NCI-H2171 (cell line): ENCODE results near the gene GLT1D1.
"Not testable (repeated sequence)": the region's sequence is repeated elsewhere in the genome, so short reads cannot be mapped to it uniquely, and the experiment has no call there.

Experiments
- DNase-seq: peaks from one replicate; lab custom pipeline; 2025; lab: John Stamatoyannopoulos, UW

Gene GLT1D1

DNA sequence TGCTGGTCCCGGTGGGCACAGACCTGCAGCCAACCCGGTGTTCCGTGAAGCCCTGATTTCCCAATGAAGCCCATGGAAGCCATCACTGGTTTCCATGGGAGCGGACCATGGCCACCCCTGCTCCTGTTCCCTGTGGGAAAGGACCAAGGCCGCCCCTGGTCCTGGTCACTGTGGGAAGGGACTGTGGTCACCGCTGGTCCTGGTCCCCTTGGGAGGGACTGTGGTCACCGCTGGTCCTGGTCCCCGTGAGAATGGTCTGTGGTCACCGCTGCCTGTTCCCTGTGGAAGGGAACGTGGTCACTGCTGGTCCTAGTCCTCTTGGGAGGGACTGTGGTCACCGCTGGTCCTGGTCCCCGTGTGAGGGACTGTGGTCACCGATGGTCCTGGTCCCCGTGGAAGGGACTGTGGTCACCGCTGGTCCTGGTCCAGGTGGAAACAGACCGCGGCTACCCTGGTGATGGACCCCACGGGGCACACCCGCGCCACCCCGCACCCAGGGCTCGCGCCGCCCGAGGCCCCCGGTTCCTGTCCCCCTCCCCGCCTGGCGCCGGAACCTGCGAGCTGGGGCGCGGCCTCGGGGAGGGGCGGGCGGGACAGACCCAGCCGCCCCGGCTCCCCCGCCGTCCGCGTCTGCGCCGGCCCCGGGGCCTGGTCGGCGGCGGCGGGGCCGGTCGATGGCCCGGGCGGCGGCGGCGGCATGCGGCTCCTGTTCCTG lies at the start of gene GLT1D1:
Gene GLT1D1 (plus strand): TSS at position 594 of the 715 bp plus-strand sequence. CDS start 104 bp downstream, at position 698.
- no peak for DNase-seq

DNA sequence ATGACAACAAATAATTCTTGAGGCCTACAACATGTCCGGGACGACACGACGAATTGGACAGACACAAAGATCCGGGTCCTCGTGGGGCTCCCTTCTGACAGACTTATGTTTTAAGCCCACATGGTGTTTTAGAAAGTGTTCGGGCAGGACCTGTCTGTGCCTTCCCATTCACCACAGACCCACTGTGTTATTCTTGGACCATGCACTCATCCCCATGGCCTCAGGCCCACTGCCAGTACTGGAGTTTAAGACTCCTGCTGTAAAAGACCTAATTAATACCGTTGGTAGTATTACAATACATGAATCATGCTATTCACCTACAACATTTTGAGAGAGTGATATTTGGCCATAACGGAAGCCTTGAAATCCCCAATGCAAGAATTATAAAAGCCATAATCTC lies 49.5 kb upstream of the GLT1D1 start:
- no peak for DNase-seq

DNA sequence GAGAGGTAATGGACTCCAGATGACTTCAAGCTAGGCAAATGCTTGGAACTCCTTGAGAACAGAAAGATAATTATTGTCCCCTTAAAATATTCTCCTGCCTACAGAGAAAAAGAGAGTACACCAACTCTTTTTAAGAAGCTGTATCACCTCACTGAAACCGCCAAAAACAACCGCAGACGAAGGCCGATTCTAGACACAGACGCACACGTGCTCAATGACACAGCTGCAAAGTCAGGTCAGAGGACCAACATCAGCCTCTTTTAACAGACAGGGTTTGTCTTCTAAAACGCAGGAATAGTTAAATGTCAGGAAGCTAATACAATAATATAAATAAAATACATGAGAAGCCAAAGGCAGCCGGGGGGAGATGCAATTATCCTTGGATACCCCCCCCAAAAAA lies 48.5 kb upstream of the GLT1D1 start:
- no peak for DNase-seq

DNA sequence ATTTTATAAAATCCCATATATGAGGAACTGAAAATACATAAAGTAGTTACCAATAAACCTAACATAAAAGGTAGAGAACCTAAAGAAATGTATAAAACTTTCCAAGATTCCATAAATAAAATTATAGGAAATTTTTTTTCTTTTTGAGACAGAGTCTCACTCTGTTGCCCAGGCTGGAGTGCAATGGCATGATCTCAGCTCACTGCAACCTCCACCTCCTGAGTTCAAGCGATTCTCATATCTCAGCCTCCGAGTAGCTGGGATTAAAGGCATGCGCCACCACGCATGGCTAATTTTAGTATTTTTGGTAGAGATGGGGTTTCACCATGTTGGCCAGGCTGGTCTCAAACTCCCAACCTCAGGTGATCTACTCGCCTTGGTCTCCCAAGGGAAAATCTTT lies 47.9 kb upstream of the GLT1D1 start:
- DNase-seq, result not testable (repeated sequence)

GRCh38 chr12:128806573-128806972 lies 46.7 kb upstream of the GLT1D1 start:
- no peak for DNase-seq

- no peak for DNase-seq
Observed at GRCh38 chr12:128807161-128807724, 46.0 kb upstream of the GLT1D1 start.

- no peak for DNase-seq
Observed at GRCh38 chr12:128808651-128809050, 44.6 kb upstream of the GLT1D1 start.

- no peak for DNase-seq
Observed at GRCh38 chr12:128810182-128811127, 42.8 kb upstream of the GLT1D1 start.

DNA sequence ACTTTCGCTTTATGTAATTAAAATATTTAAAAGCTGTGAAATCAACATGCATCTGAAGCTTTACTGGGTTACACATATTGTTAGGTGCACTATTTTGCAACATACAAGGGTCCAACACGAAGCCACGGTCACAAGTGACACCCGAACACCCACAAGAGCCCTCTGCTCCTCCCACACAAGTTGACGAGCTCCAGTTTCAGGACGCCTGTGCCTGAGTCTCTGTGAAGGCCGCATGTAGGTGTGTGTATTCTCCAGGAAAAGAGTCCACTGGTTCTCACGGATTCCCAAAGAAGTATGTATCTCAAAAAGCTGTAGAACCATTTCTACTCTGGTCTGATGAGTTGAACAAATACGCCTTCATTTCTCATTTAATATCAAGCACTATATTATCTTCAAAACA lies 41.5 kb upstream of the GLT1D1 start:
- no peak for DNase-seq

DNA sequence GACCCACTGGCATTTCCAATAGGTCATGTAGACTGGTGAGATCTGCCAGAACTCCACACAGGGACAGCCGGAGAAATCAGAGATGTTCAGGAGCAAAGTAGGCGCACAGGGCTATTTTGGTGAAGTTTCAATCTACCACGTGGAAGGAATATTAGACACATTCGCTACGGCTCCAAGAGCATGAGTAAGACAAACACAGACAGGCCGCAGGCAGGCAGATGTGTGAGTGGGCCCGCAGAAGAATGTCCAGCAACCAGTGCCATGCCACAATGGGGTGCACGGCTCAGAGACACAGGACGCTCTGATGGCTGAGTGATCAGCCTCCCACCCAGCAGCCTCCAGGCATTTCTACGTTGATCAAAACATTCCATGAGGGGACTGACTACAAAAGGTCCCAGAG lies 39.9 kb upstream of the GLT1D1 start:
- DNase-seq, result no peak

GRCh38 chr12:128813883-128814282 lies 39.4 kb upstream of the GLT1D1 start:
- no peak for DNase-seq

- DNase-seq, result no peak
Observed at GRCh38 chr12:128814411-128815261, 38.6 kb upstream of the GLT1D1 start.

DNA sequence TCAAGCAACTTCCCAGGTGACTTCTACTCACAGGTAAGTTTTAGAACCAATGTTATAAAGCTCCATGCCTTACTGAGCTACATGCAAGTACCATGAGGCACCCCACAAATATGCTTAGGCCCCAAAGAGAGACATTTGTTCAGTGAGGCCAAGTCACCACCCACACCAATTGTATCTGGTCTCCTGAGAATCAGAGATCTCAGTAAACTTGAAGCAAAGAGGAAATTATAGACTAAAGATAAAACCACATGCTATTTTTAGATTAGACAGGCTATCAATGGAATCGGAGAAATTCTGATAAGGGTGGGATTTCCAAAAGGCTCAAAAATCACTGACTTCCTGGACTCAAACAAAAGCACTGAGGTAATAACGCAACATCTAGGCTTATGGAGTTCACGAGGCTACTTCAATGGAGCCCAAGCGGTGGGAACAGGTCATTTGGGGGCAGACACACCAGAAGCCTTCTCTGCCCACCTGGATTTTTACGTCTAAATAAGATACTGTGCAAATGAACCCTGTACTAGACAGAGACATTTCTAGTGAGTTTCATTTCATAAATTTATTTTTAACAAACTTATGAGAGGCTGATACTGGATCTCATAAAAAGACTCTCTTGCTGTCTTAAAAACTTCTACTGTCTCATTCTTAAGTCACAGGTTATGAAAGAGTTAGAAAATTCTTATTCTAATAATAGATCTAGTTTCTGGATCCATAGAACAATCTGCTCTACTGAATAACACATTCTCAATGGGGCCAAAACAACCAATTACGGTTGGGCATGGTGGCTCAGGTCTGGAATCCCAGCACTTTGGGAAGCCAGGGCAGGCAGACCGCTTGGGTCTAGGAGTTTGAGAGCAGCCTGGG lies 37.3 kb upstream of the GLT1D1 start:
- no peak for DNase-seq

- DNase-seq, result no peak
Observed at GRCh38 chr12:128816643-128816920, 36.7 kb upstream of the GLT1D1 start.

DNA sequence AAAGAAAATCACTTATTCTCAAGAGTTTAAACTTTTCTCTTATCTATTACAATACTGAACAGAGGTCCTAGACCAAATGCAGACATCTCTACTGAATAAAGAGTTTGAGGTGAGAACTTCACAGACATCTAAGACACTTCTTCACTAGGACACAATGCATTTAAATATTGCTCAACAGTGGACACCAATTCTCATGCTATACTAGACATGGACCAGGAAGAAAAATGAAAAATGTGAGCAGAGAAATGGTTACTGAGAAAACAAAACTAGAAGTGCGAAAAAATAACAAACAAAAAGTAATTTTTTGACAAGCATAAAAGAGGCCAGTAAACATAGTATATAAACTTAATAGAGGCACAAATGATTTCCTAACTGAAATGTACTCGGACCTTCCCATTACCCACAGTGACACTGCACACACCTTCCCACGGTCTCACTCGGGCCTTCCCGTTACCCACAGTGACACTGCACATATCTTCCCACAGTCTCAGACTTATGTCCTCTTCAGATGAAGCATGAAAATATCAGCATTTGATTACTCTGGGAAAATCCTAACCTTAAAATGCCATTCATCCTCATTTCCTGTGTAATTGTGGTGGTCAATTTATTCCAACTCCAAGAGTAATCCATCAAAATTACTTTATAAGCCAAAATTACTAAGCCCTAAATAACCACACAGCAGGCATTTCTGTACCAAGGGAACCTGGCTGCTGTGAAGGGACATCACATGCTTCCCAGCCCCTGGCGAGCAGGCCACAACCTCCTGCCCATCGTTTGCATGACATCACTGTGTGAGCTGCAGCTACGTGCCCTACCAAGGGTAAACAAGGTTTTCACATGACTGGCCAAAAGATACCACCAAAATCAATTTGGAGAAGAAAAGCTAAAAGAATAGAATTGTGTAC lies 35.9 kb upstream of the GLT1D1 start:
- DNase-seq, result no peak

GRCh38 chr12:128818065-128819022 lies 34.9 kb upstream of the GLT1D1 start:
- DNase-seq, result no peak

DNA sequence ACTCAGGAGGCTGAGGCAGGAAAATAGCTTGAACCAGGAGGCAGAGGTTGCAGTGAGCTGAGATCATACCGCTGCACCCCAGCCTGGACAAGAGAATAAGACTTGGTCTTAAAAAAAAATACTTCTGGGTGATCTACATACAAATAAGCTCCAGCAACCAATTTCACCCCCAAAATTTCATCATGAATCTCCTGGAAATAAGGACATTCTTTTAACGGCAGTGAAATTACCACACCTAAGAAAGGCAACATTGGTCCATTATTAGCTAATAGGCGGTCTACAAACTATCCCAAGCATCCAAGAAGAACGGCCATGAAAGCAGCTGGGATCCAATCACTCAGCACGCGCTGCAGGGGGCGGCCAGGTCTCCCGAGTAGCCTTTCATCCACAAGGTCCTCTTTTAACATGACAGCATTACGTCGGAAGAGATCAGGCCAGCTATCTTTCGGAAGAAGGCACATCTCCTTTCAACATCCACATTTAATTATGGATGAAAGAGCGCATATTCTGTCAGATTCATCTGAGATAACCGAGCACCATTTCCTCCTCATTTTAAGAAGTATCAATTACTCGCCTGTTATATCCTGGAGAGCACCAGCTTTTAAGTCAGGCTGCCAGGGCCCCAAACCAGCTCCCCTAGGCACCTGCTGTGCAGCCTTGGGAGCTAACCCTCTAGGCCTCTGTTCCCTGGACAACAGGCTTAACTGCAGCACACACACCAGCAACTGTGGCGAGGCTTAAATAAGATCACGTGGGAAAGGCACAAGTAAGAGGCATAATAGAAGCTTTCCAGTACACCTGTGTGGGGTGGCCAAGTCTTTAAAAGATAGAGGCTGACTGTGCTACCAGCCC lies 33.8 kb upstream of the GLT1D1 start:
- DNase-seq, result no peak

- no peak for DNase-seq
Observed at GRCh38 chr12:128820253-128820652, 33.0 kb upstream of the GLT1D1 start.
